NOMO-1 (cell line): ENCODE results near the gene GPR62.
A peak's percentile ranks its signal among the peaks of the same experiment; 100 is the strongest.

Experiments
- DNase-seq, 2 experiments: peaks; one replicate each; lab custom pipeline; 2025; ENCODE audit not compliant: unreplicated experiment in 2 of 2; lab: John Stamatoyannopoulos, UW

The GPR62 gene

DNA sequence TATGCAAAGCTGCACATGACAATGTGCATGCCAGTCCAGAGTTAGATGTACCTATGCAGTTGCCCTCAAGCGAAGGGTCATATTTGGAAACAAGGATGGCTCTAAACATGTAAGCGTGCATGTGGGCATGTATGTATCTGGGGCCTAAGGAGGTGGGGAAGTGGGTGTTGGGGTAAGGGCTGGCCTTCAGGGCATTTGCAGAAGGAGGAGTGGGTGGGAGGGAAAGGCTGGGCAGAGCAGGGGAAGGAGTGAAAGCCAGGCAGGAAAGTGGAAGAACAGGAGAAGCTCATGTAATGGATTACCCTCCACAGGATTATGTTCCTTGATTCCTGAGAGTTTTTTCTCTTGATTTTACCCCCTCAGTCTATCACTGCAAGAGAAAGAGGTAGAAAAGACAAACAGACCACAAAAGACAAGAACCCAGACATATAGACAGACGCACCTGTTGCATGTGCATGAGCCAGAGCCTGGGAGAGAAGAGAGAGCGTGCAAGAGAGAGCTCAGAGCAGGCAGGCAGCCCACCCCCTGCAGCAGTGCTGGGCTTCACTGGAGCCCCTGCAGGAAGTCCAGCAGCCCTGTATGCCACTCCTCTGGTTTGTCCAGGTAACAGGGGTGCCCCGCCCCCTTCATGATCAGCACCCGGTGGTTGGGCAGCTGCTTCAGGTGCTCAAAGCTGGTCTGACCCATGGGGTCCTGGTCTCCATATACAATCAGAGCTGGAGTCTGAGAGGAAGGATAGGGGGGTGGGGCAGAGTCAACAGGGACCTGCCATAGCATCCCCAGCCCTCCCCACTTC lies 13.9 kb downstream of the GPR62 start:
- DNase-seq, result no peak

DNA sequence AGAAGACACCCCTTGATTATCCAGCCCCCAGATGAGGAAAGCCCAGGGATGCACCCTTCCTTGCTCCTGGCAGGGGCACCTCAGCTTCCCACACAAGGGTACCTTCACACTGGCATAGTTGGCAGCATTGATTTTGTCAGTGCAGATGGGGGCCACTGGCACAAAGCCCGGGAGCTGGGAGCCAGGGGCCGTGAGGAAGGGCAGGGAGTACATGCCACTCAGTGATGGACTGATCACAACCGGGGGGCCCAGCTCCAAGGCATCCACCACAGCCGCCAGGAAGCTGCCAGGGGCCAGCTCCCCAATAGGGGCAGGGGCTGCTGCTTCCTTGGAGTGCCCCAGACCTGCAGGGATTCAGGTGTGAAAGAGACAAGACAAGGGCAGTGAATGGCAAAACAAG lies 14.7 kb downstream of the GPR62 start:
- no peak for DNase-seq

DNA sequence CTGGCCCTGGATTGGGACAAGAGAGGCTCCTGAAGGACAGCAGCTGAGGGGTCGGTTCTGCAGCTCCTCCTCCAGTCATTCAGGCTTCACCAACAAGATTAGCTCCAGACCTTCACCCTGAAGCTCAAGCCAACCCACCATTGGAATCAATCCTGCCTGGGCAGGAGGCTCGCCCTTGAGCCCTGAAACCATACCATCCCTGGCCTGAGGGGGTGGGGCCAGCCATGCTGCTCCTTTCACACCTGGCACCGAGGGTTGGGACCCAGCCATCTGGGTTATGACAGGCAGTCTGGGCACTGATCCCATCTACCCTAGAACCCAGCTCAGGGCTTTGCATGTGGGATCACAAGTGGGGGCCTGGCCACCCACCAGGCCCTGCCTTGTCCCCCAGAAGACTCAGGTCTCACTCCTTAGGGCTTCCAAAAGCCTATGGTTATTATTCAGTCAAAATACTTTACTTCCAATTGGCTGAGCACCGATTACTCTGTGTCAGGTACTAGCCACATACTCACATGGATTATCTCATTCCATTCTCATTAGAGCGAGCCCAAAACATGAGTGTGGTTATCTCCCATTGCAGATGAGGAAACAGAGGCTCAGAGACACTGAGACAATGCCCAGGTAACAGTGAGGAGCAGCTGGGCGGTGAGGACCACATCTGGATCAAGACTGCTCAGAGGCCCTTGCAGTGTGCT lies 15.6 kb downstream of the GPR62 start:
- DNase-seq, result no peak

DNA sequence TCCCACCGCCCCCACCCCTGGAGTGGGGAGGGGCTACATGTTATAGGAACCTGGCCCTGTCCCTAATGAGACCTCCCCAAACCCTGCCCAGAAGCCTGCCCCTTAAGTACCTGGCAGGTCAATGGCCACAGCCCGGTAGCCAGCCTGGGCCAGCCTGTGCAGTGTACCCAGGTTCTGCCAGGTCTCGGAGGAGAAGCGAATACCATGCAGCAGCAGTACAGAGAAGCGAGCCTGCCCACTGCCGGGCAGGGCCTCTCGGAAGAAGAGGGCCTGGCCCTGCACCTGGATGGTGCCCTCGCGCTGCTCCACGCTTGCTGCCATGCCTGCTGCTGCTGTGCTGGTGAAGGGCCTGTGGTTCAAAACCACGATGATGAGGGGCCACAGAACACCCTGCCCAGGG lies 16.2 kb downstream of the GPR62 start:
- no peak for DNase-seq

DNA sequence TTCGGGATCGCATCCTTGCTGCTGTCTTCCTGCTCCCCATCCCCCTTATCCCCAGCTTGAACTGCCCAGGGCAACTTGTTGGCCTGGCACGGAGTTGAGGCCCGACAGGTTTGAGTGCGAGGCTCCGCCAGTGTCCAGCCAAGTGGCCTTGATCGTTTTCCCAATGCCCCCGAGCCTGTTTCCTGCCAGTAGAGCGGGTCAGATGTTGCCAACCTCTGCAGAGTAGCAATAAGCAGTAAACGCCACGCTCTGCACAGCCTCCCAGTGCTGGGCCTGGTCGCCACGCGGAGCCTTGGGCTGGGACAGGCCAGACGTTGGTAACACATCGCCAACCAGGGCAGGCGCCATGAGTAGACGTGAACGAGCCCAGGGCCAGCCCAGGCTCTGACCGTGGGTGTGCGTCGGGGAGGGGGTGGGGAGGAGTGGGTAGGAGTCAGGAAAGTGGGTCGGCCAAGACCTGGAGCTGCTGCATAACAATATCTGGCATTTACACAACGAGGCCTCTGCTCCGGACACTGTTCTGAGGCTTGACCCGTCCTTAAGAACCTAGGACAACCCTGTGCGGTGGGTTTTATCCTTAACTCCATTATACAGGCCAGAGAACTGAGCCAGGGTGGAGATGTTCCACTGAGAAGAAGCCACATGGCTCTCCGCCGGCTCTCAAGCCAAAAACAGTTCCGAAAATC lies 19.2 kb downstream of the GPR62 start:
- no peak for DNase-seq

DNA sequence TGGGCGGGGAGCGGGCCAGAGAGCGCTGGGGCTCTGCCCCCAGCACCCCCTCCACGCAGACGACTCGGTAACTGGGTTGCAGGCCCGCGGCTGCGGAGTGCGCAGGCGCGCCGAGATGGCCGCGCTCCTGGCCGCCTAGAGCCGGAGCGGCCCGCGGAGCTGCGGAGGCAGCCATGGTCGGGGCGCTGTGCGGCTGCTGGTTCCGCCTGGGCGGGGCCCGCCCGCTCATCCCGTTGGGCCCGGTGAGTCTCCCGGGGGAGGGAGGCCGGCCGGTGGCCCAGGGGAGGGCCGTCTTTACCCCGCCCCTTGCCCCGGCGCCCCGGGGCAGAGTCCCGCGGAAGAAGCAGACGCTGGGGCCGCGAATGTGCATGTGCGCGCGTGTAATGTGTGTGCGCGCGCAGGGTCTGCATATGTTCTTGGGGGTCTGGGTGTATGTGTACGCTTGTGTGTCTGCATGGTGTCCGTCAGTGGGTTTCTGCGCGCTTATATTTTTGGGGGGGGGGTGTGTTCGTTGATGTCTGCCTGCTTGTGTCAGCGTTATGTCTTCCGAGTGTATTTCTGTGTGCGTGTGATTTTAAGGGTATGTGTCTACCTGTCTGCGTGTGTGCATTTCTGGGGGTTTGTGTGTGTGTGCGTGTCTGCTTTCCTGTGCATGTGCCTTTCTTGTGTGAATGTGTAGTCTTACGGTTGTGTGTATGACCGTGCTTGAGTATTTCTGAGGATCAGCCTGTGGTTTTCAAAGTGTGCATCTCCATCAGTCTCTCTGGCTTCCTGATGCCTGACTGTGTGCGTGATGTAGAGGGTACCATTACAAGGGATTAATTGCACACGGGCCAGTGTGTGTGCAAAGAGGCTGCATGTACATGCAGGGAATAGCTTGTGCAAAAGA lies 20.0 kb downstream of the GPR62 start, which contains the start of gene ABHD14A:
TSS of gene ABHD14A (plus strand) at position 102 of the 889 bp plus-strand sequence. CDS start at position 174, 72 bp downstream.
- DNase-seq, result peak; percentile 43 to 75

DNA sequence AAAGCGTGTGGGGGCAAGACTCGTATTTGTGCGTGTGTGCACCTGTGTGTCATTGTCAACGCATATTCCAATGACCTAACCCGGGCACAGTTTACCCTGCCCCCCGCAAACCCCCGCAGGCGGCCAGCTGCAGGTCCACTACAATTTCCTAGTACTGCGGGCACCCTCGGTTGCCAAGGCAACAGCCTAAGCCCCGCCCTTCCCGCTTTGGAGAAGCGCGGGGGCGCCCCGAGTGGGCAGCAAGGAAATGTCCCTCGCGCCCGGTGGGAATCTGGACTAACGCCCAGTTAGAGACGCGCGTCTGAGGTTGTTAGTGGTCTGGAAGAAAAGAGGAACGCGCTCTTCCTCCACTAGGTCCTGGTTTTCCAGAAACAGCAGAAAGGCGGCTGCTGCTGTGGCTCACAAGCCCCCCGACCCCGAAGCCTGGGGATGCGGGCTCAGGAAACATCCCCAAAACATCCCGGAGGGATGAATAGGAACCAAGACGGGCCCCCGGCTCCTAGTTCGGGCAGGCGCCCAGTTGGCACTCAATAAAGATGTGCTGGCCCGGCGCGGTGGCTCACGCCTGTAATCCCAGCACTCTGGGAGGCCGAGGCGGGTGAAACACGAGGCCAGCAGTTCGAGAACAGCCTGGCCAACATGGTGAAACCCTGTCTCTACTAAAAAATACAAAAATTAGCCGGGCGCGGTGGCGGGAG lies 20.8 kb downstream of the GPR62 start:
- peak in 1 of 2 experiments; percentile 13 for DNase-seq

DNA sequence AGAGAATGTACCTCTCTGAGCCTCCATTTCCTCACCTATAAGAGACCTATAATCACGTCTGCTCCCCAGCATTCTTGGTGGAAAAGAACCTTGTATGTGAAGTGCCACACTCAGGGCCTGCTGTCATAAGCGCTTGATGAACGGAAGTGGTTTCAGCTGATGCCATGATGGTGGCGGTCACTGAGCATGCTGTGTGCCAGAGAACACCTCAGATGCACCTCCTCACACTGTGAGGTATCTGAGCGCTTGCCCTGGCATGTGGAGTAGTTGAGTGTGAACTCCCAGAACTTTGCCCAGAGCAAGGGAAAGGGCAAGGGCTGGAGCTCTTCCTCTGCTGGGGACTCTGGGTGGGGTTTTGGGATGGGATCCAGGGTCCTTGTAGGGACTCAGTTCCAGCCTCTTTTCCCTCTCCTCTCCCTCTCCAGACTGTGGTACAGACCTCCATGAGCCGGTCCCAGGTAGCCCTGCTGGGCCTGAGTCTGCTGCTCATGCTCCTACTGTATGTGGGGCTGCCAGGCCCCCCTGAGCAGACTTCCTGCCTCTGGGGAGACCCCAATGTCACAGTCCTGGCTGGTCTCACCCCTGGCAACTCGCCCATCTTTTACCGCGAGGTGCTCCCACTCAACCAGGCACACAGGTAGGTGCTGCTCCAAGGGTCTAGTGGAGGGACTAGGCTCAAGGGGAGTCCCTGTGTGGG lies 22.4 kb downstream of the GPR62 start:
- no peak for DNase-seq

DNA sequence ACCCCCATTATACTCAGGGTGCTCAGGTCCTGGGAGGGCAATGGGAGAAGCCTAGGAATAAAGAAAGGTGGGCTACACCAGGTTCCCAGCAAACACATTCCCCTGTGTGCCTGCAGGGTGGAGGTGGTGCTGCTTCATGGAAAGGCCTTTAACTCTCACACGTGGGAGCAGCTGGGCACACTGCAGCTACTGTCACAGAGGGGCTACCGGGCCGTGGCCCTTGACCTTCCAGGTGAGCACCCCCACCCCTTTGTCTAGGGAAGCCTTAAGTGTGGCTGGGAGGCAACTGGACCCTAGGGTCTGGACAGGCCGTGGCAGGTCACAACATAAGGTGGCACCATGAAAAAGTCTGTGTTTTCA lies 22.9 kb downstream of the GPR62 start:
- no peak for DNase-seq

DNA sequence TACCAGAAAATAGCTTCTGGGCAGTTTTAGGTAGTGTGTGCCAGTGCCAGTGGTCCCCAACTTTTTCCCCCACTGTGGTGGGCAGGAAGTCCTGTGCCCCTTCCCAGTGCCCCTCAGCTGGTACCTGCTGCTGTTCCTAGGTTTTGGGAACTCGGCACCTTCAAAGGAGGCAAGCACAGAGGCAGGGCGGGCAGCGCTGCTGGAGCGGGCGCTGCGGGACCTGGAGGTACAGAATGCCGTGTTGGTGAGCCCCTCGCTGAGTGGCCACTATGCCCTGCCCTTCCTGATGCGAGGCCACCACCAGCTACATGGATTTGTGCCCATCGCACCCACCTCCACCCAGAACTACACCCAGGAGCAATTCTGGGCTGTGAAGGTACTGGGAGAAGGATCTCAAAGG lies 25.1 kb downstream of the GPR62 start:
- DNase-seq, result no peak

DNA sequence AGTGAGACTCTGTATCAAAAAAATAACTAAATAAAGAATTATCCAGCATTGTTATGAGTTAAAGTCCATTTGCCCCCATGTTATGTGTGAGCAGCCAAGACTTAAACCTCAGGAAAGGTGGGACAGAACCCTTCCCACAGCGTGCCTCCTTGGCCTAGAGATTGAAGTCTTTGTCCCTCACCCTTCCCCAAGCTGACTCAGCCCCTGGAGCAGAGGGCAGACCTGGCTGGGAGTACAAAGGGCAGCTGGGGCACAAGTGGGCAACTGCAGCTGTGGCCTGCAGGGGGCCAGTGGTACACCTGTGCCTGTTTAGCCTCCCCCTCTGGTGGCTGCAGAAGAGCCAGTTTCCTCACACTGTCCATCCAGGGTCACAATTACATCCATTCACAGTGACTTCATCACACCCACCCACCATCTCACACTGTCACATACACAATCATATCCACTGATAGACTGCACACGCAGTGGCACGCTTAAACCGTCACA lies 27.2 kb downstream of the GPR62 start:
- peak; percentile 28 to 46 for DNase-seq

DNA sequence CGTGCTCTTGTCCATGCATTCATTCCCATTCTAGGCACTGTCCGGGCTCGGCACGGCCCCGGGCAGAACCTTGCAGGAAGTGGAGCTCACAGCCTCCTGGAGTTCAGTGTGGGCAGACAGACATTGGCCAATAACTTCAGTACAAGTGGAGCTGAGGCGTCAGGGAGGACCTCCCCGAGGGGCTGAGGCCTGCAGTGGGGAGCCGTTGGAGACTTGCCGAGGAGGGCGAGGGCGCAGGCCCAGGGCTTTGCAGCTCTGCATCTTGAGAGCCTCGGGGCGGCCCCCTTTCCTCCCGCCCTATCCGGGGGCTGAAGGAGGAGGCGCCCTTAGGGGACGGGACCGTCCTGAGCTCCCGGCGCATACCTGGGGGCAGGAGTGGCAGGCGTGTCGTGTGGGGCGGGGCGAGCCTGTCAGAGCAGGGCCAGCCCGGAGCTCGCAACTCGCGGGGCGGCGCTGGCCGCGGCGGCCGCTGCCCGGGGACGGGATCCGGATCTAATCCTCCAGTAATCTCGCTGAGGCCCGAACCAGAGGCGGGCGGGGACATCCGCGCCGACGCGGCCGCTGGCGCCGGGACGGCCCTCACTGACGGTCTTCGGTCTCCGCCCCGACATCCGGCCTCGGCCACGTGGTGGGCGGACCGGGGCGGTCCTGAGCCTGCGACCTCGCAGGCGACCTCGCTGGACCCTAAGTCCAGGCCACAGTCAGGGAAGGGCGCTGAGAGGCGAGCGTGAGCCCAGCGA lies 27.8 kb downstream of the GPR62 start, which contains the start of gene ACY1:
TSS of gene ACY1 (plus strand) at position 698 of the 740 bp plus-strand sequence. CDS start 530 bp downstream, outside the sequence.
- peak; percentile 80 to 86 for DNase-seq

DNA sequence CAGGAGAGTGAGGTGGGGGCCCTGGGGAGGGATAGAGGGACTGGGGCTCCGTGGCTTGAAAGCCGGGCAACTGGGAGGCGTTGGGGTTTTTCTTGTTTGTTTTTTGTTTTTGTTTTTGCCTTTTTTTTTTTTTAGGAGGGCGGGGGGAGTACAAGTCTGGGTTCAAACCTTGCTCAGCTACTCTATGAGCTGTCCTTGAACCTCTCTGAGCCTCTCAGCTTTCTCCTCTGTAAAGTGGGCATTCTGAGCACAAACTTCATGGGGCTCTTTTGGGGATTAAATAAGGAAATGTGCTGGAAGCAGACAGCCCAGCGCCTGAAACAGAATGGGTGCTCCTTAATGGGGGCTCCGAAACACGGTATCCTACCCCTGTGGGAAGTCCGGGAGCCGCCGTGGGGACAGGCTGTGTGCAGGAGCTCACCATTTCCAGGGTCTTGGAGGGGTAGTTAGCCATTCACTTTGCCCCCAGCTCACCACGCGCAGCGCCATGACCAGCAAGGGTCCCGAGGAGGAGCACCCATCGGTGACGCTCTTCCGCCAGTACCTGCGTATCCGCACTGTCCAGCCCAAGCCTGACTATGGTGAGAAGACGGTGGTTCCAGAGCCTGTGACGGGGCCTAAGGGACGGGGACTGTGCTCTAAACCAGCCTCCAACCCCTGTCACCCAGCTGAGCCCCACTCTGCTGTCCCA lies 28.5 kb downstream of the GPR62 start:
- DNase-seq, result peak in 1 of 2 experiments; percentile 45

DNA sequence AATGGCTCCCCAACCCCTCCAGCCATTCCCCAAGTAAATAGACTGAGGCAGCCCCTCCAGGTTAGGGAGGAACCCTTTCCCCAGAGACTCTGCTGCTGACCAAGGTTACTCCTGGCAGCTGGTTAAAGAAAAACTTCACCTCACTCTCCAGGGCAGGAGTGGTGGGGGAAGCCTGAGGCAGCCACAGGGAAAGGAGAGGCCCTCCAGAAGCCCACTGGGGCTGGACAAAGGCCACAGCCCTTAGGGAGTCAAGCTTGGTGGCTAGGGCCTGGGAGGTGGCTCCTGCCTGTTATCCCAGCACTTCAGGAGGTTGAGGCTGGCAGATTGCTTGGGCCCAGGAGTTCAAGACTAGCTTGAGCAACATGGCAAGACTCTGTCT lies 29.1 kb downstream of the GPR62 start:
- no peak for DNase-seq

DNA sequence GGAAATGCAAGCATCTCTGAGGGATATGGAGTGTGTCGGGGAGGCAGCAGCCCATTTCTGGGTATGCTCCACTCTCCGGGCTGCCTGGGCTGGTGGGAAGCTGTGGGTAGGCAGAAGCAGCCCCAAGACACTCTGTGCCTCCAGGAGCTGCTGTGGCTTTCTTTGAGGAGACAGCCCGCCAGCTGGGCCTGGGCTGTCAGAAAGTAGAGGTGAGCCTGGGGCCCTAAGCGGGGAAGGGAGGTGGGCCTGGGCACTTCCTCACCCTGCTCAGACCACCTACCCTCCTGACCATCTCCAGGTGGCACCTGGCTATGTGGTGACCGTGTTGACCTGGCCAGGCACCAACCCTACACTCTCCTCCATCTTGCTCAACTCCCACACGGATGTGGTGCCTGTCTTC lies 29.9 kb downstream of the GPR62 start:
- DNase-seq, result no peak

DNA sequence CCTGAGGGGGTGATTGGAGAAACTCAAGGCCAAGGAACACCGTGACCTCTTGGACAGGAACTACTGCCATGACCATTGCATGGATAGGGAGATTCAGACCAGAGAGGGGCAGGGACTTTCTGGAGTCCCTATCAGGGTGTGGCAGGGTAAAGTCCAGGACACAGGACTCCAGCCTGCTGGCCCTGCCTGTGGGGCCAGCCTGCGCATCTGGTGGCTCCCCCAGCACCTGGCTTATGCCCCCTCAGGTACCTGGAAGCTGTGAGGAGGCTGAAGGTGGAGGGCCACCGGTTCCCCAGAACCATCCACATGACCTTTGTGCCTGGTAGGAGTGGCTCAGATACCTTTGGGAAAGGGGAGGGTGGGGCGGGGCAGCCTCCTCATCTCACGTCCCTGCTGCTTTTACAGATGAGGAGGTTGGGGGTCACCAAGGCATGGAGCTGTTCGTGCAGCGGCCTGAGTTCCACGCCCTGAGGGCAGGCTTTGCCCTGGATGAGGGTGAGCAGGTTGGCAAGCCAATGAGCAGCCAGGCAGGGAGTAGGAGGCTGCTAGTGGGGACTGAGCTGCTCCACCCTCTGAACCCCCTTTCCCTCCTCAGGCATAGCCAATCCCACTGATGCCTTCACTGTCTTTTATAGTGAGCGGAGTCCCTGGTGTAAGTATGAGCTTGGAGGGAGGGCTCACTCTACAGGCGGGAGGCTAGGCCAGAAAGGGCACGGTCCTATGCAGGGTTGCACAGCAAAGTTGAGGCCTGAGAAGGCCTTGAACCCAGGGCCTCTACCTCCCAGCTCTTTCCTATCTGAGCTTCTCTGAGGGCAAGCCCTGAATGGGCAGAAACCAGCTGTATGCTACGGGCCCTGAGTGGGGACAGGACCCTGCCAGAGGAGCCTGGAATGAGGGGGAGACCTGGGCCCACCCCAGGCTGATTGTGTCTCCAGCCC lies 31.1 kb downstream of the GPR62 start:
- no peak for DNase-seq

DNA sequence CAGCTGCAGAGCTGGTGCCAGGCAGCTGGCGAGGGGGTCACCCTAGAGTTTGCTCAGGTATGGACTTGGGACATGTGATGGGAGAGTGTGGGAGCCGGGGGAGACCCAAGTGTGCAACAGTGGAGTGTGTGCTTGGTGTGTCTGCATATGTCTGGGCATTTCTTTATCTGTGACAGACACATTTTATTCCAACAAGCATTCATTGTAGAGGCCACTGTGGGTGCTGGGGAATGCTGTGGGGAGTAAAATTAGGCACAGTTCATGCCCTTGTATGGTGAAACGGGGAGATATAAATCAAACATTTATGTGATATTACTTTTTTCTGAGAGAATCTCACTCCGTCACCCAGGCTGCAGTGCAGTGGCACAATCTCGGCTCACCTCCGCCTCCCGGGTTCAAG lies 32.4 kb downstream of the GPR62 start:
- no peak for DNase-seq
